BLaER1 treated with 17β-estradiol and CSF1 and Interleukin-3, amounts not matched to agents 10 nM and 100 nM (cell line): Measurements from ENCODE around the gene CLEC20A.
A peak's percentile ranks its signal among the peaks of the same experiment; 100 is the strongest.

Experiments
- H3K27ac ChIP-seq, 11 experiments: shearing (Covaris generic); formaldehyde crosslinking; 2 replicates each; pipeline ENCODE4 v1.8.1; 2022
- H3K27me3 ChIP-seq, 11 experiments: shearing (Covaris generic); formaldehyde crosslinking; 2 replicates each; pipeline ENCODE4 v1.8.1; 2022
- H3K36me3 ChIP-seq, 11 experiments: shearing (Covaris generic); formaldehyde crosslinking; 2 replicates each; pipeline ENCODE4 v1.8.1; 2022
- H3K4me1 ChIP-seq, 10 experiments: shearing (Covaris generic); formaldehyde crosslinking; 2 replicates each; pipeline ENCODE4 v1.8.1; 2022
- H3K4me2 ChIP-seq, 11 experiments: shearing (Covaris generic); formaldehyde crosslinking; 2 replicates each; pipeline ENCODE4 v1.8.1; 2022
- H3K4me3 ChIP-seq, 10 experiments: shearing (Covaris generic); formaldehyde crosslinking; 2 replicates each; pipeline ENCODE4 v1.8.1; 2022
- H3K9ac ChIP-seq, 11 experiments: shearing (Covaris generic); formaldehyde crosslinking; 2 replicates each; pipeline ENCODE4 v1.8.1; 2022
- H3K9me3 ChIP-seq, 11 experiments: shearing (Covaris generic); formaldehyde crosslinking; replicated peaks in 1 of 11; 2 replicates each; pipeline ENCODE4 v1.8.1; 2022
- H4K20me1 ChIP-seq, 11 experiments: shearing (Covaris generic); formaldehyde crosslinking; 2 replicates each; pipeline ENCODE4 v1.8.1; 2022
- Cebpa-rat ChIP-seq, 11 experiments: shearing (Covaris generic); IDR thresholded peaks; 2 replicates each; pipeline ENCODE4 v1.8.1; 2022

CLEC20A gene

DNA sequence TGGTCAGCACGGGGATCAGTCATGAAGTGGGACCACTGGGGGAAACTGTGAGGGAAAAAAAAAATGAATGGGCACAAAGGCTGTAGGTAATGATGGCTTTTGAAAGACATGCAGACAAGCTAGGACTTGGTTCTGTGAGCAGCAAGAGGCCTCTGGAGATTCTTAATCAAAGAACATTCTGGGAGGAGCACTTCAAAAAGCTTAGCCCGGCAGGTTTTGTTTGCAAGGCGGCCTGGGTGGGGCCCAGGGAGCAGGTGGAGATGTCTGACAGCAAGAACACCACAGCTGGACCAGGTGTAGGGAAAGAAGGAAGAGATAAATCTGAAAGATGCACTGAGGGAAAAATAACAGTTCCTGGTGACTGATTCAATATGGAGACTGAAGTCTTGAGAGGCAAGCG is 22.1 kb upstream of the CLEC20A start:
- Histone ChIP-seq H3K9me3 (no peaks in the 10 kb centered on the region), H4K20me1 (no peaks in the 10 kb centered on the region), H3K9ac (no peak overlapping the region), H3K36me3 (no peaks in the 10 kb centered on the region), H3K27ac (no peak overlapping the region), H3K27me3 (no peaks in the 10 kb centered on the region), H3K4me2 (no peak overlapping the region), H3K4me1 (peaks cover 0 to 6% (median 0%) of the 10 kb centered on the region in 10 experiments; a peak in 2 of 20 replicates), H3K4me3 (no peak overlapping the region)
- TF ChIP-seq Cebpa-rat (IDR thresholded peaks at IDR 0.05), result no peak

DNA sequence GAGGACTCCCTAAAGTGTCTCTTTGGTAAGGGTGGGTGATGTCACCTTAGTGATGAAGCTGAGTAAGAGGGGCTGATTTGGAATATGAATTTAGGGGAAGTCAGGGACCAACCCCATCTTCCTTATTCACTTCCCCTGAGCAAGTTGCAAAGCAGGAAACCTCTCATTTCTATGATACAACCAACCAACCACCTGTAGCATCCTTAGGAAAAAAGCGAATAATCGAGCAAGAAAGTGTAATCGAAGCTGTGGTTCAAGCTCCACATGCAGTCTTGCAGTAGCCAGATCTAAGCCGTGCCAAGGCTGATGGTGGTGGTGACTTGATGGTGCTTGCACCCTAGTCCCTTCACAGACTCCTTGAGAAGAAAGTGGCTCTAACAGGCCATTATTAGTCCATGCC is 19.3 kb upstream of the CLEC20A start:
- Histone ChIP-seq H3K4me3 (no peak overlapping the region), H3K27ac (no peak overlapping the region), H3K4me1 (peaks cover 0 to 6% (median 0%) of the 10 kb centered on the region in 10 experiments; a peak in 2 of 20 replicates), H3K27me3 (no peaks in the 10 kb centered on the region), H3K9ac (no peak overlapping the region), H3K9me3 (no peaks in the 10 kb centered on the region), H3K36me3 (no peaks in the 10 kb centered on the region), H3K4me2 (no peak overlapping the region), H4K20me1 (no peaks in the 10 kb centered on the region)
- no peak for TF ChIP-seq Cebpa-rat (IDR thresholded peaks at IDR 0.05)

DNA sequence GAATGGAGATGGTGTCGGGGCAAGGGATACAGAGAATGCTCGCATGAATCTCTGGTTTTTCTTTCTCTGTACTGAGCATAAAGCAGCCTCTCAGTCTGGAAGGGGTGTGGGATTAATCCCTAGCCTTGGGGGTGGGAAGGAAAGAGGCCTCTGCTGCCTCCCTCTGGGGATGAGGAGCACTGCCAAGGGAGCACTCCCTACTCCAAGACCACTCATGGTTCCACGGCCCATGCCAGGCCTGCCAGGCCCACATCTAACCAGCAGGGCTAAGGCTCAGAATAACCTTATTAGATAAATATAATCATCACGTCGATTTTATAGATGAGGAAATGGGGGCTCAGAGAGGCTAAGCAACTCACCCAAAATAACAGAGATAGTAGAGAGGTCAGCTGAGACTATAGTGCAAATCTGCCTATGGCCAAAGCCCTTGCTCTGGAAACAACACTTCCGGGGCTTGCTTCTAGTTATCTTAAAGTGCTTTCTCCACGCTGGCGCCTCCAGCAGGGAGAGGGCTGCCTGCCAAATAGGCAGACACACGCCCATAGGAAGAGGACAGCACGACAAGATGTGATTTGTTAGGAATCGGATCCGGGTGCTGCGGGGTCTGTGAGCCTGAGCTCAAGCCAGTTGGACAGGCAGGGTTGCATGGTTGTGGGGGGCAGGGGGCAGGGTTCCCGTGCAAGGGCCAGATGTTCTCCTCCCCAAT is 16.7 kb upstream of the CLEC20A start:
- H3K27me3 ChIP-seq, result no peaks in the 10 kb centered on the region
- H3K4me1 ChIP-seq, result peaks cover 0 to 6% (median 0%) of the 10 kb centered on the region in 10 experiments; a peak in 2 of 20 replicates
- no peaks in the 10 kb centered on the region for H4K20me1 ChIP-seq
- no peak overlapping the region for H3K9ac ChIP-seq
- no peaks in the 10 kb centered on the region for H3K36me3 ChIP-seq
- no peak overlapping the region for H3K27ac ChIP-seq
- no peak overlapping the region for H3K4me3 ChIP-seq
- no peaks in the 10 kb centered on the region for H3K9me3 ChIP-seq
- no peak overlapping the region for H3K4me2 ChIP-seq
- TF ChIP-seq Cebpa-rat (IDR thresholded peaks at IDR 0.05), result no peak

DNA sequence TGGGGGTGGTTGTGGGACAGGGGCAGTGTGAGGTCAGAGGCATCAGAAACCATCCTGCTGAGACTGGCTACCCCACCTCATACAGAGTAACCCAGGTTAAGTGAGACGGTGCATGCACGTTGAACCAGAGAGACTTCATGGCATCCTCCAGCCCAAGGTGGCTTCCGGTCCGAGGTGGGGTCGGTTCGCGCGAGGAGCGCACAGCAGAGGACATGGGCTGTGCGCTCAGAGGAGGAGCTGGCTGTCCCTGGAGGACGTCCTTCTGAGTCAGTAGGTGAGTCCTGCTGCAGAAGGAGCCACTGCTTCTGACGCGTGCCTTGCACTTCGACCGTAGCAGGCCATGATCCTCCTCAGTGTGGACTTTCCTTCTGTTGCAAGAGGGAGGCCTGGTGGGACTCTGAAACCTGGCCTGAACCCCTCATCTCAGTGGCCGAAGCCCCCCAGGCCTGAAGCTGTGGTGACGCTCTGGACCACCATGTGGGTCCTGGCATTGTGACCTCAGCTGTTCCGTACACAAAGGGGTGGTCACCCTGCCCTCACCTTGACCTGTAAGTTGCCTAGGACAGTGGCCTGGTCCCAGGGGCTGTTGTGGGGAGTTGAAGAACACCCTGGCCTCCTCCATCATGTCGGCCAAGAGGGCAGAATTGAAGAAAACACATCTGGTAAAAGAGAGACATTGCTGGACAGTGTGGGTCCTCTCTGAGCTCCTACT is 16.0 kb upstream of the CLEC20A start, which contains the start of gene TEX35:
TEX35 (plus strand) TSS at position 544 of the 712 bp plus-strand sequence; CDS start at position 624, 80 bp downstream.
- Histone ChIP-seq H3K27me3 (no peaks in the 10 kb centered on the region), H3K9ac (no peak within 1 kb of the TSS), H3K4me2 (no peak within 1 kb of the TSS), H3K27ac (no peak within 1 kb of the TSS), H4K20me1 (no peaks in the 10 kb centered on the region), H3K4me3 (no peak within 1 kb of the TSS), H3K4me1 (peaks cover 0 to 6% (median 0%) of the 10 kb centered on the region in 10 experiments; a peak in 2 of 20 replicates), H3K36me3 (no peaks in the 10 kb centered on the region), H3K9me3 (no peaks in the 10 kb centered on the region)
- TF ChIP-seq Cebpa-rat (IDR thresholded peaks at IDR 0.05), result no peak

DNA sequence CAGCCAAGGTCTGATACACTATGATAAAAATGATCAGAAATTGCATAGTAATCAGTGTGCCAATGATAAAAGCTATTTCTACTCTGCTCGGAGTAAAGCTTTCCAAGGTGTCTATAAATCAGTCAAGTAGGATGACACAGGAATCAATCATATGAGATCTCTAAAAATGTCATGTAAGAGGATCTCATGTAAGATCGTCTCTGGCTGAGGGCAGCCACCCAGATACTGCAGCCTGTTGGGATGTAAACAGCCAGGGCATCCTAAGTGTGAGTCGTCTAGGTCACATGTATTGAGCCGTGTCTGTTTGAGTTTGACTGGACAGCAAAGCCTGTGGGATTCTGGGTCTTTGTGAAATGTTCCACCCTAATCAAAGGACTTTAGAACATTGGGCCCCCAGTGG is 13.4 kb upstream of the CLEC20A start:
- H3K4me1 ChIP-seq, result peaks cover 0 to 16% (median 11%) of the 10 kb centered on the region in 10 experiments; a peak in 10 of 20 replicates
- no peaks in the 10 kb centered on the region for H3K36me3 ChIP-seq
- H4K20me1 ChIP-seq, result no peaks in the 10 kb centered on the region
- H3K9ac ChIP-seq, result no peak overlapping the region
- no peaks in the 10 kb centered on the region for H3K27me3 ChIP-seq
- H3K4me2 ChIP-seq, result no peak overlapping the region
- H3K4me3 ChIP-seq, result no peak overlapping the region
- no peak for TF ChIP-seq Cebpa-rat (IDR thresholded peaks at IDR 0.05)
- no peaks in the 10 kb centered on the region for H3K9me3 ChIP-seq
- no peak overlapping the region for H3K27ac ChIP-seq

DNA sequence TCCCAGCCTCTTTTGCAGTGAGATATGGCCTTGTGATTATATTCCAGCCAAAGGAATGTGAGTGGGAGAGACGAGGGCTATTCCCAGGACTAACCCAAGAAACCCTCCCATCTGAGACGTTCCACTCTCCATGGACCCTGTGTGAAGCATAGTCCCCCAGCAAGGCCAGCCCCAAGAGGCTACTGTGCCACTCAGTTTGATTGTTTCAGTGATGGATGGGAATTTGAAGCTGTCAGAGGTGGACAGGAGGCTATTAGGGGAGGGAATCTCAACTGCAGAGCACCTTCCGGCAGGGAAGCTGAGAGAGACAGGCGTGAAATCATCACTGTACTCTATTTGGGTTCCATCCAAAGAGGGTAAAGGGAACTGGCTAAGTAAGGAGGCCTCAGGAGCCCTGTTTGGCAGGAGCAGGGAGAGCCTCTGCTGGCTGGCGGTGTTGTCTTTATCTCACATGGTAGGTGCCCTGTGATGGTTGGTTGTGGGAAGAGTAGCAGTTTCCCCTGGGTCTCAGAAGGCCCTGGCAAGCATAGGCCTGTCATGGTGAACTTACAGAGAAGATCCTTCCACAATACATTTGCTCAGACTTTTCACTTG is 12.7 kb upstream of the CLEC20A start:
- Histone ChIP-seq H3K27me3 (no peaks in the 10 kb centered on the region), H3K27ac (no peak overlapping the region), H3K9me3 (no peaks in the 10 kb centered on the region), H3K36me3 (no peaks in the 10 kb centered on the region), H3K4me2 (no peak overlapping the region), H3K4me3 (no peak overlapping the region), H3K4me1 (peaks cover 0 to 16% (median 11%) of the 10 kb centered on the region in 10 experiments; a peak in 10 of 20 replicates), H4K20me1 (no peaks in the 10 kb centered on the region), H3K9ac (no peak overlapping the region)
- TF ChIP-seq Cebpa-rat (IDR thresholded peaks at IDR 0.05), result no peak

DNA sequence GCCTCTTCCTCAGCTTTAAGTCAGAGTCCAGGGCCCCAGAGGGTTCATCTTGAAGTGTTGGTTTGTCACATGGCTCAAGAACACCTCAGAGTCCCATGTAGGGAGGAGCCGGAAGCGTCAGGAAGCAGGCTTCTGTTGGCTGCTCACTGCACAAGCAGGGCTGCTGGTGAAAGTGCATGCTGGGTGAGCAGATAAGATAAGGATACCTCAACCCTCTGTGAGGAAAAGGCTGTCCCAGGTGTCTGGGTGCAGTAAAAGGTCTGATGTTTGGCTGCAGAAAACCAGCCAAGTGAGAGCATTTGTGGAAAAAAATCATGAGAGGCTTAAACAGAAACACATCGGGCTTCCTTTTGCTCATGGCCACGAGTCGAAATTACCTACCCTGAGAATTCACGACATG is 9.9 kb upstream of the CLEC20A start:
- no peak overlapping the region for H3K27ac ChIP-seq
- no peaks in the 10 kb centered on the region for H3K27me3 ChIP-seq
- H3K4me2 ChIP-seq, result peak overlapping the region in 6 of 11 experiments; percentile 3 to 53 (median 30); a peak in 12 of 22 replicates
- H3K4me1 ChIP-seq, result peaks cover 0 to 16% (median 11%) of the 10 kb centered on the region in 10 experiments; a peak in 10 of 20 replicates
- no peak overlapping the region for H3K9ac ChIP-seq
- H4K20me1 ChIP-seq, result no peaks in the 10 kb centered on the region
- no peaks in the 10 kb centered on the region for H3K36me3 ChIP-seq
- no peak for TF ChIP-seq Cebpa-rat (IDR thresholded peaks at IDR 0.05)
- no peak overlapping the region for H3K4me3 ChIP-seq
- H3K9me3 ChIP-seq, result no peaks in the 10 kb centered on the region

DNA sequence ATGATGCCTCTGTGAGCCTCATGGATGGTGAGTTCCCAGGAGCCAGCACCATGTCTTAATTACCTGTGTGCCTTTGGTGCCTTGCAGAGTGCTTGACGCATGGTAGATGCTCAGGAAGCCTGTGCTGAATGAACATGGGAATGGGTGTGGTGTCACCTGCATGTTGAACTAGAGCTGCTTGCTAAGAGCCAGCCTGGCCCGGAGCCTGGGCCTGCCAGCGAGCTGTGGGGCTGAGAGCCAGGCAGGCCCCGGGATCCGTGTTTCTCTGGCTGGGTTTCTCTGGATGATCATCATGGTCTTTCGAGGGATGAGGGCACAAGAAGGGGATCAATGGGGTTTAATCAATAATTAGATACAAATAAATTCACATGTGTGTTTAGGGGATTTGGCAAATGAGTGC is 9.4 kb upstream of the CLEC20A start:
- no peak overlapping the region for H3K4me3 ChIP-seq
- peak overlapping the region in 6 of 11 experiments; percentile 3 to 53 (median 34); a peak in 11 of 22 replicates for H3K4me2 ChIP-seq
- no peak overlapping the region for H3K27ac ChIP-seq
- no peaks in the 10 kb centered on the region for H3K9me3 ChIP-seq
- peaks cover 0 to 16% (median 11%) of the 10 kb centered on the region in 10 experiments; a peak in 10 of 20 replicates for H3K4me1 ChIP-seq
- no peaks in the 10 kb centered on the region for H3K27me3 ChIP-seq
- TF ChIP-seq Cebpa-rat (IDR thresholded peaks at IDR 0.05), result no peak
- no peak overlapping the region for H3K9ac ChIP-seq
- H4K20me1 ChIP-seq, result no peaks in the 10 kb centered on the region
- no peaks in the 10 kb centered on the region for H3K36me3 ChIP-seq

DNA sequence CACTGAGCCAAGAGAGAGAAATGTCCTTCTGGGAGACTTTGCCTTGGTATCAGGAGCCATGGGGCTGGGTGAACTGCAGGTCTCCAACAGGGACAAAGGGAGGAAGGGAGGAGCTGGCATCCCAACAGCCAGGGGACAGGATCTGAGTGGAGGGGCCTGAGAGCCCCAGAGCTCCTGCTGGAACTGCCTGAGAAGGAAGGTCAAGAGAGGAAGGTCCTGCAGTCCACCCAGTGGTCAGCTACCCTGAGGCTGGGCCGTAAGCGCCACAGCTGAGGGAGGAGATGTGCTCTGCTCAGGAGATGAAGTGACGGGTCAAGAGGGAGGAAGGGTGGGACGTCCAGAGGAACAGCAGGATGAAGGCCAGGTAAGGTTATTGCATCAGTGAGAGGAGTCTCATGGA is 7.5 kb upstream of the CLEC20A start:
- H3K27me3 ChIP-seq, result no peaks in the 10 kb centered on the region
- TF ChIP-seq Cebpa-rat (IDR thresholded peaks at IDR 0.05), result no peak
- no peaks in the 10 kb centered on the region for H4K20me1 ChIP-seq
- H3K4me1 ChIP-seq, result peaks cover 0 to 17% (median 11%) of the 10 kb centered on the region in 10 experiments; a peak in 10 of 20 replicates
- H3K4me2 ChIP-seq, result no peak overlapping the region
- H3K36me3 ChIP-seq, result no peaks in the 10 kb centered on the region
- H3K27ac ChIP-seq, result no peak overlapping the region
- no peak overlapping the region for H3K9ac ChIP-seq
- no peak overlapping the region for H3K4me3 ChIP-seq
- no peaks in the 10 kb centered on the region for H3K9me3 ChIP-seq
